ENCODE measurements around the gene INPP5D. TPM values are rescaled to one million over a fixed set of nuclear protein-coding genes. Genes with fewer than 3 reads are reported as not detected.

INPP5D gene
- total and polyA plus RNA-seq, 2 donors (not counting 3 experiments of a cell fraction or from before 2014, with no cell fraction given), result 13.9 to 46.6 TPM

- H3K9ac ChIP-seq (replicated peaks; ENCODE audit: extremely low read depth, insufficient read depth, low read length), result no peak overlapping the region
- no peak overlapping the region for H3K27ac ChIP-seq (ENCODE audit: insufficient read depth, low read depth, low read length)
- H3K4me2 ChIP-seq (ENCODE audit: insufficient read depth, low read length), result no peak overlapping the region
- no TSS peak for BruUV-seq (replicated peaks)
- peaks cover 3% of the 10 kb centered on the region for H3K79me2 ChIP-seq (ENCODE audit: control insufficient read depth, insufficient read depth, low read length)
- H4K20me1 ChIP-seq (replicated peaks; ENCODE audit: control insufficient read depth, extremely low read depth, insufficient read depth, low read length), result no peaks in the 10 kb centered on the region
- ChIA-PET CTCF (interaction anchor here (0.8 to 1.3 kb wide), 4 partner anchors 12 to 34 kb away, joined by 3 to 5 read pairs (median 4); partner anchors contain the start of gene INPP5D), POLR2A (no interaction called here)
- no peak for TF ChIP-seq FOS (IDR thresholded peaks at IDR 0.05; ENCODE audit: borderline replicate concordance, insufficient read depth, low read length)
- no peak for TF ChIP-seq POLR2AphosphoS5 (IDR thresholded peaks at IDR 0.05; ENCODE audit: insufficient read depth, low read depth, low read length)
- no peak for TF ChIP-seq EZH2 (IDR thresholded peaks at IDR 0.05; ENCODE audit: borderline replicate concordance, low read depth, low read length, severe bottlenecking)
- no peak for TF ChIP-seq MYC (IDR thresholded peaks at IDR 0.05; ENCODE audit: low read depth, low read length)
- TF ChIP-seq MAX (IDR thresholded peaks at IDR 0.05; ENCODE audit: insufficient read depth, insufficient read length), result no peak
- TF ChIP-seq GATA2 (IDR thresholded peaks at IDR 0.05; ENCODE audit: insufficient read depth, insufficient read length, low read depth, low read length), result no peak
- no peak for TF ChIP-seq JUN (IDR thresholded peaks at IDR 0.05; ENCODE audit: borderline replicate concordance, insufficient read depth, insufficient read length, low read depth)
- TF ChIP-seq CTCF (IDR thresholded peaks at IDR 0.05; ENCODE audit: extremely low read depth in 1 of 2, insufficient read depth in 1 of 2, low read depth in 1 of 2, low read length in 2 of 2), result no peak
- TF ChIP-seq POLR2A (IDR thresholded peaks at IDR 0.05; ENCODE audit: low read depth, low read length), result no peak
- H3K9me3 ChIP-seq (replicated peaks; ENCODE audit: control insufficient read depth, insufficient read depth, low read length), result no peaks in the 10 kb centered on the region
- no peaks in the 10 kb centered on the region for H3K27me3 ChIP-seq (ENCODE audit: control insufficient read depth in 2 of 2, insufficient read depth in 2 of 2, low read length in 2 of 2)
- H3K4me1 ChIP-seq (ENCODE audit: control insufficient read depth, extremely low read depth, insufficient read depth, low read length), result peaks cover 26% of the 10 kb centered on the region
- DNase-seq (ENCODE audit: low read depth, low spot score) (no peak), FAIRE-seq (no peak)
- H2AFZ ChIP-seq (ENCODE audit: low read depth, low read length), result no peak overlapping the region
- H3K4me3 ChIP-seq (replicated peaks in 1 of 3; ENCODE audit: insufficient read depth in 1 of 3, low read depth in 1 of 3, low read length in 3 of 3), result no peak overlapping the region
- H3K9me1 ChIP-seq (replicated peaks; ENCODE audit: control insufficient read depth, extremely low read depth, insufficient read depth, low read length), result no peaks in the 10 kb centered on the region
- peaks cover 0 to 4% of the 10 kb centered on the region in 2 experiments for H3K36me3 ChIP-seq (ENCODE audit: control insufficient read depth in 2 of 2, extremely low read depth in 1 of 2, insufficient read depth in 2 of 2, low read length in 2 of 2)
- intact Hi-C loops (cut with micrococcal nuclease) (loop anchor here (10.0 kb wide), 1 partner anchor 326 kb away; no protein-coding TSS in a partner anchor), dilution Hi-C loops (cut with MboI; ENCODE audit: extremely low pct_ligation_motif_present, low sequenced_read_pairs) (no loop called here)
Observed at GRCh38 chr2:233088972-233089345, 28.8 kb downstream of the INPP5D start.

All from endothelial cell of umbilical vein (primary cell).